GM12873 (cell line): ENCODE data around the gene PDS5A.

Experiments used
- TF ChIP-seq, protein P1 (sequence below): IDR thresholded peaks from 2 replicates; pipeline ENCODE4 v1.5.1; 2012; ENCODE audit warnings: low read depth, mild to moderate bottlenecking, moderate library complexity, low read length, control low read depth; ENCODE audit not compliant: insufficient read depth; ENCODE audit errors: missing control alignments

Gene PDS5A

DNA sequence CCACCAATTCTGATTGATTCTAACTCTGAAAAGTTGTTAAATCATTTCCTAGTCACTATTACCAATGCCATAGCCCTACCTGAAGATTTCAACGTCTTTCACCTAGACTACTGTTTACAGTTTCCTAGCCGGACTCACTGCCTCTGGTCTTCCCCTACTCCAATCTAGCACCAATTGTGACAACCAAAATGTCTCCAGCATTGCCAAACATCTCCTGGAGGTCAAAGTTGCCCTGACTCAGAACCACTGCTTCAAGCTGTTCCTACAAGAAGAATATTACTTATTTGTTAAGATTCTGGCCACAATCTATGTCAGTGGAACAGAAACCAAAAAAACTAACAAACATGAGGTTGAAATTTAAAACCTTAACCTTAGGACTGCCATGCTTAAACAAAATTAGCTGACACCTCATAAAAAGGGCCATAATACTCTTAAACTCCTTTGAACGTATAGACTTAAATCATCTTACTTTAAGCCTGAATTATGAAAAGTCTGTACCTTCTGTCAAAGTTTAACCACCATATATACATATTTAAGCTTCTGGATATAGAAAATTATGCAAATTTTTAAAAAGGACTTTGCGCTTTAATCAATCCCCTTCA, 2.1 kb downstream of the PDS5A start:
- TF ChIP-seq, protein P1, sequence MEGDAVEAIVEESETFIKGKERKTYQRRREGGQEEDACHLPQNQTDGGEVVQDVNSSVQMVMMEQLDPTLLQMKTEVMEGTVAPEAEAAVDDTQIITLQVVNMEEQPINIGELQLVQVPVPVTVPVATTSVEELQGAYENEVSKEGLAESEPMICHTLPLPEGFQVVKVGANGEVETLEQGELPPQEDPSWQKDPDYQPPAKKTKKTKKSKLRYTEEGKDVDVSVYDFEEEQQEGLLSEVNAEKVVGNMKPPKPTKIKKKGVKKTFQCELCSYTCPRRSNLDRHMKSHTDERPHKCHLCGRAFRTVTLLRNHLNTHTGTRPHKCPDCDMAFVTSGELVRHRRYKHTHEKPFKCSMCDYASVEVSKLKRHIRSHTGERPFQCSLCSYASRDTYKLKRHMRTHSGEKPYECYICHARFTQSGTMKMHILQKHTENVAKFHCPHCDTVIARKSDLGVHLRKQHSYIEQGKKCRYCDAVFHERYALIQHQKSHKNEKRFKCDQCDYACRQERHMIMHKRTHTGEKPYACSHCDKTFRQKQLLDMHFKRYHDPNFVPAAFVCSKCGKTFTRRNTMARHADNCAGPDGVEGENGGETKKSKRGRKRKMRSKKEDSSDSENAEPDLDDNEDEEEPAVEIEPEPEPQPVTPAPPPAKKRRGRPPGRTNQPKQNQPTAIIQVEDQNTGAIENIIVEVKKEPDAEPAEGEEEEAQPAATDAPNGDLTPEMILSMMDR = no peak

DNA sequence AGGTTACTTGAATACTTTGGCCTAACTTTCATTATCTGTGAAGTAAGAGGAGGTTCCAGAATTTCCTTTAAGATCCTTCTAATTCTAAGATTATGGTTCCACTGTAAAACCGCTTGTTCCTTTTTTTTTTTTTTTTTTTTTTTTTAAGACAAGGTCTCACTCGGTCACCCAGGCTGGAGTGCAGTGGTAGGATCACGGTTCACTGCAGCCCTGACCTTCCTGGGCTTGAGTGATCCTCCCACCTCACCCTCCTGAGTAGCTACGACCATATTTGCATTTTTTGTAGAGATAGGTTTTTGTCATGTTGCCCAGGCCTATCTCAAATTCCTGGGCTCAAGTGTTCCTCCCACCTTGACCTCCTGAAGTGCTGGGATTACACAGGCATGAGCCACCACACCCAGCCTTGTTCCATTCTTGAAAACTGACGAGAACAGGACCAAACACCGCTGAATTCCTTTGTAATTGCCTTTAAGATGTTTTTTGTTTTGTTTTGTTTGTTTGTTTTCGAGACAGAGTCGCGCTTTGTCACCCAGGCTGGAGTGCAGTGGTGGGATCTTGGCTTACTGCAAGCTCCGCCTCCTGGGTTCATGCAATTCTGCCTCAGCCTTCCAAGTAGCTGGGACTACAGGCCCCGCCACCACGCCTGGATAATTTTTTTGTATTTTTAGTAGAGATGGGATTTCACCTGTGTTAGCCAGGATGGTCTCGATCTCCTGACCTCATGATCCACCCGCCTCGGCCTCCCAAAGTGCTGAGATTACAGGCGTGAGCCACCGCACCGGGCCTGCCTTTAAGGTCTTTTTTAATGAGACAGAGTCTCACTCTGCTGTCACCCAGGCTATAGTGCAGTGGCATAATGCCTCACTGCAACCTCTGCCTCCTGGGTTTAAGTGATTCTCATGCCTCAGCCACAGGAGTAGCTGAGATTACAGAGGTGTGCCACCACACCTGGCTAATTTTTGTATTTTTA, 6.8 kb downstream of the PDS5A start:
- TF ChIP-seq, protein P1 = no peak

GRCh38 chr4:39963656-39964055, 14.1 kb downstream of the PDS5A start:
- TF ChIP-seq, protein P1 = no peak

GRCh38 chr4:39961311-39961877, 16.3 kb downstream of the PDS5A start:
- TF ChIP-seq, protein P1 = no peak

- TF ChIP-seq, protein P1 = no peak
Observed at GRCh38 chr4:39950861-39951481, 26.7 kb downstream of the PDS5A start.

GRCh38 chr4:39947963-39948362, 29.7 kb downstream of the PDS5A start:
- TF ChIP-seq, protein P1 = no peak

DNA sequence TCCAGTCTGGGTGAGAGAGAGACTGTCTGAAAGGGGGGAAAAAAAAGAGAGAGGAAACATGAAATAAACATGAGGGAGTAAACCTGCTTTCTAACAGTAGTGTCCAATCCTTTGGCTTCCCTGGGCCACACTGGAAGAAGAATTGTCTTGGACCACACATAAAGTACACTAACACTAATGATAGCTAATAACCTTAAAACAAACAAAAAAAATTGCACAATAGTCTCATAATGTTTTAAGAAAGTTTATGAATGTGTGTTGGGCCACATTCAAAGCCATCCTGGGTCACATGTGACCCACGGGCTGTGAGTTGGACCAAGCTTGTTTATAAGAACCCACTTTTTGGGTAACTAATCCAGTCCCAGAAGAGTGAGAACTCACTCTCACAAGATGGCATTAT, 30.3 kb downstream of the PDS5A start:
- TF ChIP-seq, protein P1 = no peak
